ENCODE measurements around the gene CCBE1. TPM values are rescaled to one million over a fixed set of nuclear protein-coding genes. Genes with fewer than 3 reads are reported as not detected.
"Not testable (repeated sequence)": the region's sequence is repeated elsewhere in the genome, so short reads cannot be mapped to it uniquely, and the experiment has no call there.

The CCBE1 gene
- total RNA-seq, 1 donor from 2014 or later: 5.8 TPM

GRCh38 chr18:59550174-59550516 is 147.1 kb downstream of the CCBE1 start:
- DNase-seq (ENCODE audit: low spot score) (no peak), ATAC-seq (no peak)

DNA sequence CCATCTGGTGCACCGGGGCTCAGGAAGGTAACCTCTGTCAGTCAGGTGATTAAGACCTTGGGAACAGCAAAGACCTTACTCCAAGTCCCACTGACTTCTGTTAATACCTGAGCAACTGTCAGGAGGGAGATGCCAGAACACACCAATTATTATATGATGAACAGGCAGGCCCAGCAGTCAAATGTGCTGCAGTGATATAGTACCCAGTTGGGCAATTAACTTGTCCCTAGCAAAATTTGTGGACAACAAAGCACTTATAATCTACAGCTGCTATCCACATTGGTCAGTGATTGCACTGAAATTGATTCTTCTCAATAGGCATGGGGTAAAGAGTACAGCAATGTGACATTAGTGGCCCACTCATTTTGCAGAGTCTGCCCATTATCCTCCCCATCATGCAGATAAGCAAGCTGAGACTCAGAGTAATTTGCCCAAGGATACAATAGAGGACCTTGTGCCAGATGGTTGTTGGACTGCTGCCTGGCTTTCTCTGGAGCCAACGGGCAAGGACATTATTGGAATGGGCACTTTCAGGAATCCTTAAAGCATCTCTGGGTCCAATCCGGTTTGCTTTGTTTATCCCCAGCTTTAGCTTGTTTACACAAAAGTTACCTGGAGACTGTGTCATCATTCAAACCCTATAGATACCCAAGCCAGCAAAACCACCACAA is 147.6 kb downstream of the CCBE1 start:
- ATAC-seq (no peak), DNase-seq (ENCODE audit: low spot score) (no peak)

- DNase-seq (ENCODE audit: low spot score) (no peak), ATAC-seq (peak; percentile 34)
Measured at GRCh38 chr18:59547581-59548182, 149.5 kb downstream of the CCBE1 start.

DNA sequence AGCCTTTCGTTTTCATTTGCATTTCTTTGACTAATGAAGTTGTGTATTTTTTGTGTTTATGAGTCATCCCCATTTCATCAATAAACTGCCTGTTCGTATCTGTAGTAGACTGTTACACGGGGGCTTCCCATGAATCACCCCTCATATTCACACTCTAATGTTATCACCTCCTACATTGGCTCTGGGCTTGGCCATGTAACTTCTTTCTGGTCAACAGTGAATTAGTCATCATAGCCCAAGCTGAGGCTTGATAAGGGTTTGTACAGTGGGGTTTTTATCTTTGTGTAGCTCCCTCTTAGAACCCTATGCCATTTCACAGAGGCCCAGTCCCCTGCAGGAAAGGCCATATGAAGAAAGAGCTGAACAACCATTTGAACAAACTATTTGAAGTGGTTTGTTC is 151.0 kb downstream of the CCBE1 start:
- ATAC-seq (no peak), DNase-seq (ENCODE audit: low spot score) (no peak)

- no peak for DNase-seq (ENCODE audit: low spot score)
- no peak for ATAC-seq
Measured at GRCh38 chr18:59540780-59541179, 156.4 kb downstream of the CCBE1 start.

GRCh38 chr18:59540346-59540745 is 156.9 kb downstream of the CCBE1 start:
- no peak for DNase-seq (ENCODE audit: low spot score)
- ATAC-seq: no peak

DNA sequence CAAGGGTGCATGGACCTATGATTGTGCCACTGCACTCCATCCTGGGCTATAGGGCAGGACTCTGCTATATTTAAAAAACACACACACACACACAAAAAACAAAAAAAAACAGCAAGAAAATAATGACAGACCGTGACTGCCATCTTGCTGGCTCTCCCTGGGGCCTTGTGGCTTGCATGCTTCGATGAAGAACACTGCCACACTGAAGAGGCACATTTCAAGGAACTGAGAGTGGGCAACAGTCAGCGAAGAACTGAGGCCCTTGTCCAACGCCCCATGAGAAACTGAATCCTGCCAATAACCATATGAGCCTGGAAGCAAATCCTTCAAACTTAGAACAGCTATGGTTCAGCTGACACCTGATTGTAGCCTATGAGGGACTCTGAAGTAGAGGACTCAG is 158.1 kb downstream of the CCBE1 start:
- ATAC-seq: no peak
- DNase-seq (ENCODE audit: low spot score): no peak

DNA sequence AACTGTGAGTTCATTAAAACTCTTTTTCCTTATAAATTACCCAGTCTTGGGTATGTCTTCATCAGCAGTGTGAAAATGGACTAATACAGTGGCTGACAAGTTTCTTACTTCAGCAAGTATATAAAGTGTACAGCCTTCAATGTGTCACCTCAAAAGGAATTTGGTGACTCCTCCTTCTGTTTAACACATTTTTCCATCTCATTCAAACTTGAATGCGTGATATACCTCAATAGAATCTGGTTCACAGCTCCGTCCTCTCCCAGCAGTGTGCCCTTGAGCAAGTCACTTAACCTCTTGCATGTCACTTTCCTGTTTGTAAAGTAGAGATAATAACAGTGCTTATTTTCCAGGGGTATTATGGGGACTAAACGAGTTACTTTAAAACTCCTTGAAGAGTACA is 159.6 kb downstream of the CCBE1 start:
- DNase-seq (ENCODE audit: low spot score) (no peak), ATAC-seq (no peak)

DNA sequence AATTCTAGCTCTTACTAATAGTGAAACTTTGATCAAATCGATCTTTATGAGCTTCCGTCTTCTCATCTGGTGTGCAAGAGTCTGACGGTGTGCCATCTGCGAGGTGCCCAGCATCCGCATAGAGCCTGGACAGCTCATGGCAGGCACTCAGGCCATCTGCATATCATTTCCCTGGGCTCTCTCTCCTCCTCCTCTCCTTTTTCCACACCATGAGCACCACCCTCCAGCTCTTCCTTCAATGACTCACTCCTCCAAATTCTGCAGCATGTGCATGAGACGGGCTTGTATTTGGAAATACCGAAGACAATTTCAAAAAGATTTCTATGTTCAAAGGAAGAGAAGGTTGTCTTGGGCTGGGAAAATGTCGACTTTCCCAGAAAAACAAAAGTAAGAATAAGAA is 161.1 kb downstream of the CCBE1 start:
- DNase-seq (ENCODE audit: low spot score) (no peak), ATAC-seq (no peak)

DNA sequence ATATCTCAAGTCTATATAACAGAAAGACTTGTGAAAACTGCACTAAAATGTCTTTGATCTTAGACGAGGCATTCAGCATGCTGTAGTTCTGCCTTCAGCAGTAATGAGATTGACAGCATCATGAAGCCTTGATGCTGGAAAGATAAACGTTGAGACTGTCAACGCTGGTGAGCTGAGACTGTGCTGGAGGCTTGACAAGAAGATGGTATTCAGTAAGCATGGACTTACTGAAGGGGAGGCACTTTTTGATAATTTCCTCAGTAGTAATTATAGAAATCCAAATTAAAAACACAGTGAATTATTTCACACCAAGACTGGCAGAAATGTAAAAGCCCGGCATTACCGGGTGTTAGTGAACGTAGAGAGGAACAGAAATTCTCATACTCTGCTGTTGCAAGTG is 162.2 kb downstream of the CCBE1 start:
- ATAC-seq: no peak
- DNase-seq (ENCODE audit: low spot score): no peak

- ATAC-seq: no peak
- no peak for DNase-seq (ENCODE audit: low spot score)
Measured at GRCh38 chr18:59528866-59529265, 168.4 kb downstream of the CCBE1 start.

GRCh38 chr18:59520562-59521355 is 176.5 kb downstream of the CCBE1 start:
- no peak for ATAC-seq
- no peak for DNase-seq (ENCODE audit: low spot score)

DNA sequence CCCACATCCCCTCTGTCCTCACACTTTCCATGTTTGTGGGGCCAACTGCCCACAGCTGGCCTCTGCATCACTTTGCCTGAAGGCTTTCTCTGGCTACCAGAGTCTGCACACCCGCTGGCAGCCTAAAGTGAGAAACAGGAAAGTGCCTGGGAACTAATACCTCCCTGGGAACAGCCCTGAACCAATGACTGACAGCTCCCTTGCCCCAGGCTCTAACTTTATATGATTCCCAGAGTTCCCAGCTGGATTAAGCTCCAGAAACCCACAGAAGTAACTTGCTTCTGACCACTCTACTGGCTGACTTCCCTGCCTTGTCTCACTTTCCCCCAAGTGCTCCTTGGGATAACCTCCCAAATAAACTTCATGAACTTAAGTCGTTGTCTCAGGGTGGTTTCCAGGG is 178.5 kb downstream of the CCBE1 start:
- no peak for ATAC-seq
- DNase-seq (ENCODE audit: low spot score): no peak

DNA sequence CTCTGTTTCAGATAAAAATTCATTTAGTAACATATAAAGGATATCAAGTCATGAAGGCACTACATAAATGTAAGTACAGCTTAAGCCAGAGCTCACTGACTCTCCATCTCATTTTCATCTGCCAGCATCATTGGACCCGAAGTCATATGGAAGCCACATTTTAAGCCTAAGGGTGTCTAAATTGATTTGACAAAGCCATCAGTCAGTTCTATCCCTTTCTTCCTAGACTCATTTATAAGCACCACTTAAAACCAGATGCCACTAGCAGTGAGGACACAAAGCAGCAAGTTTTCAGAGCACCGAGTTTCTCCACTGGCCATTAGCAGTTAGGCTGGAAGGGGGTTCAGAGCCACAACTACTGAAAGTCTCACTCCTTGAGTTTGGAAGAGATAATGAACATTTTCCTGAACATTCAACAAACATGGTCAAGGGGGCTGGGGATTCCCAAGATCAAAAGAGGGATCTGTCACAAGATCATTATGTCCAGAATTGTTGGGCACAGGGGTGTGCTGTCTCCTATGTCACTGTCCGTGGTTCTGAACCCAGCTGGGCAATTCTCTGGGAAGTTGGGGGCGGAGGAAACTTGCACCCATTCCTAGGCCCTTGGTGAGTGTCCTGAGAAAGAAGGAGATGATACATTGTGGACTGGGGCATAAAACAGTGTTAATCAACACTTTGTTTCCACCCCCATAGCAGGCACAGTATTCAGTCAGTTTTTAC is 179.6 kb downstream of the CCBE1 start:
- DNase-seq (ENCODE audit: low spot score): no peak
- ATAC-seq: no peak

- no peak for DNase-seq (ENCODE audit: low spot score)
- peak; percentile 75 for ATAC-seq
Measured at GRCh38 chr18:59516356-59517155, 180.7 kb downstream of the CCBE1 start.

GRCh38 chr18:59515956-59516355 is 181.3 kb downstream of the CCBE1 start:
- DNase-seq (ENCODE audit: low spot score); ATAC-seq: not testable (repeated sequence)

DNA sequence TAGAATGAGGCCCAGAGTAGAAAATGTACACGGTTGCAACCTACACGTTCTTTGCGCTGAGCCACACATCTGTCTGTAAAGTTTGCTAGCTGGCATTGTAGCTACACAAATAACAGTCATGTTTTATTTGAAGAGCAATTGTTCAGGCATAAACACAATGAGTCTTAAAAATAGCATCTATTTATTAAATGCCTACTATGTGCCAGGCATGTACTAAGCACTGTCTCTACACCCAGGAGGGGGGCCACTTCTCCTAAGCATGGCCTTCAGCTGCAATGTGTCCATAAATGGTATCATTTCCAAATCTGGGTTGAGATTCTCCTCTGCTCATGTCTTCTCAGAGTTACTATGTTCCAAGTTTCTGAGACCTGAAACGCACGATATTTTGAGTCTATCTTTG is 182.1 kb downstream of the CCBE1 start:
- ATAC-seq (no peak), DNase-seq (ENCODE audit: low spot score) (no peak)

DNA sequence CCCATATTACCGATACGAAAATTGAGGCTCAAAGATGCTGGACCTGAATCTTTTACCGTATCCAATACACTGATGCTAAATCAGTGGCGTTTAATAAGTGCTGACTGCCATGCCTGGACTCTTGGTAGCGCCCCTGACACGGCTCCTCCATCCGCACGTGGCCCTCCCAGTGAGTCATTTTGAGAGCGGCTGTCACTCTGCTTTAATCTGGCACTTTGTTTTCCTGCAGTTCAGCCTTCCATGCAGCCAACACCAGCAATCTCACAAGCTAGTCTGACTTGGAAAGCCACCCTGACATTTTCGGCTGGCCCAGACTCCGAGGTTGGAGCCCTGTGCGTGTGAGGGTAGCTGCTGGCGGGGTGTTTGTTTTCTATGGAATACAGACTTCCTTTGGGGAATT is 183.0 kb downstream of the CCBE1 start:
- DNase-seq (ENCODE audit: low spot score) (no peak), ATAC-seq (peak; percentile 19)

- ATAC-seq (no peak), DNase-seq (ENCODE audit: low spot score) (no peak)
Measured at GRCh38 chr18:59512025-59512755, 185.0 kb downstream of the CCBE1 start.

Measured in left lobe of liver (tissue), 2 donors.